ENCODE data around the gene SLC25A48. TPM values are rescaled to one million over a fixed set of nuclear protein-coding genes. Genes with fewer than 3 reads are reported as not detected.

The SLC25A48 gene
- total and polyA plus RNA-seq, 2 of the 4 experiments (the other 2 are of a cell fraction) = not detected

DNA sequence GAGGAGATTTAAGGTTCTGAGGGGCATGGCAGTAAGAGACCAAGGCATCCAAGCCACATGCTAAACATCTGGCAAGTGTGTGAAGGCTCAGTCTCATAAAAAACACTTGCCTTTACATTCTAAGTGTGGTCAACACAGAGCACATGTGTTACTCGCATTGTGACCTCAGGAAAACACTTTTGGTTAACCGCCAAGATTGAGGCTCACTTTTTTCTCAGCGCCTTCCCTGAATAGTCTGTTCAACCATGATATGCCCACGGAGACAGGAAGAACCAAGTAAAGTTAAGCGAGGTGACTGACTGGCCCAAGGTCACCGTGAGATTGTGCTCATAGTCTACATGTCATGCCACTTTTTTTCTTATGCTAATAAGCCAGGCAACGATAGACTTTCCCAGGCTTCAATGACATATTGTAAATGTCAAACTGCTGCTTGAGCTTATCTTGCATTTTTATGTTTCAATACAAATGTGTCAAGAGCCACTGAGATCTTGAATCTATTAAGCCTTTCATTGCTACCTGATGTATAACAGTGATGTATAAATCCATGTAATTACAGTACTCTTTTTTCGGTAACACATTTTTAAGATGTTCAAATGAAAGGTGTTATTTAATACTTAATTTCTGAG lies 82.3 kb downstream of the SLC25A48 start:
- H3K4me3 ChIP-seq (ENCODE audit: insufficient read depth, low read depth, low read length) = no peak overlapping the region
- H3K36me3 ChIP-seq (ENCODE audit: control insufficient read depth, insufficient read depth, low read length) = no peaks in the 10 kb centered on the region
- H3K23ac ChIP-seq (ENCODE audit: low read depth, low read length) = no peak overlapping the region
- H3K79me1 ChIP-seq (ENCODE audit: low read depth in 1 of 2, low read length in 2 of 2) = no peaks in the 10 kb centered on the region
- H3K56ac ChIP-seq (ENCODE audit: extremely low read depth, insufficient read depth, low read length) = no peak overlapping the region
- H2BK120ac ChIP-seq (ENCODE audit: low read depth, low read length) = no peak overlapping the region
- no peak overlapping the region for H2BK5ac ChIP-seq (ENCODE audit: low read depth, low read length, poor library complexity, severe bottlenecking)
- no TSS peak for BruUV-seq (replicated peaks)
- no peak overlapping the region for H3K14ac ChIP-seq (replicated peaks; ENCODE audit: low read depth, low read length)
- no peak overlapping the region for H2BK20ac ChIP-seq (ENCODE audit: low read depth, low read length)
- 76% methylated on average over 3 of the region's 8 CpGs; no CpG with 5 or more reads in 1 of the 2 experiments for whole genome bisulfite sequencing, 2 experiments (ENCODE audit: extremely low coverage in 2 of 2, insufficient read length in 1 of 2)
- TF ChIP-seq CHD1 (IDR thresholded peaks at IDR 0.05; ENCODE audit: low read depth, low read length) (no peak), USF2 (IDR thresholded peaks at IDR 0.05; ENCODE audit: low read depth, low read length) (no peak), BHLHE40 (IDR thresholded peaks at IDR 0.05; ENCODE audit: low read depth, low read length) (no peak), POLR2A (IDR thresholded peaks at IDR 0.05; ENCODE audit: low read depth, low read length) (no peak), CTCF (conservative IDR thresholded peaks at IDR 0.05; ENCODE audit: low read depth, low read length) (no peak), RFX5 (IDR thresholded peaks at IDR 0.05; ENCODE audit: low read depth, low read length) (no peak), RCOR1 (IDR thresholded peaks at IDR 0.05; ENCODE audit: insufficient replicate concordance, low read length) (no peak), MAFK (IDR thresholded peaks at IDR 0.05; ENCODE audit: low read depth, low read length) (no peak), MXI1 (IDR thresholded peaks at IDR 0.05; ENCODE audit: borderline replicate concordance, low read depth, low read length) (no peak), FOS (IDR thresholded peaks at IDR 0.05; ENCODE audit: low read depth, low read length) (no peak)
- TF ChIP-seq, protein P1, sequence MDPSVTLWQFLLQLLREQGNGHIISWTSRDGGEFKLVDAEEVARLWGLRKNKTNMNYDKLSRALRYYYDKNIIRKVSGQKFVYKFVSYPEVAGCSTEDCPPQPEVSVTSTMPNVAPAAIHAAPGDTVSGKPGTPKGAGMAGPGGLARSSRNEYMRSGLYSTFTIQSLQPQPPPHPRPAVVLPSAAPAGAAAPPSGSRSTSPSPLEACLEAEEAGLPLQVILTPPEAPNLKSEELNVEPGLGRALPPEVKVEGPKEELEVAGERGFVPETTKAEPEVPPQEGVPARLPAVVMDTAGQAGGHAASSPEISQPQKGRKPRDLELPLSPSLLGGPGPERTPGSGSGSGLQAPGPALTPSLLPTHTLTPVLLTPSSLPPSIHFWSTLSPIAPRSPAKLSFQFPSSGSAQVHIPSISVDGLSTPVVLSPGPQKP (IDR thresholded peaks at IDR 0.05; ENCODE audit: borderline replicate concordance, low read depth, low read length) = no peak
- in situ Hi-C loops (cut with MboI; ENCODE audit: low sequenced_read_pairs) (no loop called here), intact Hi-C loops (cut with micrococcal nuclease) (no loop called here), dilution Hi-C loops (cut with HindIII; ENCODE audit: low sequenced_read_pairs, unreplicated experiment) (no loop called here)
- no peak overlapping the region for H4K8ac ChIP-seq (ENCODE audit: low read depth in 2 of 2, low read length in 2 of 2)
- no peak overlapping the region for H3K4ac ChIP-seq (ENCODE audit: low read depth, low read length)
- H3K9me3 ChIP-seq (ENCODE audit: control insufficient read depth, insufficient read depth, low read length) = no peaks in the 10 kb centered on the region
- no peak overlapping the region for H2AK5ac ChIP-seq (ENCODE audit: low read depth, low read length)
- ATAC-seq (ENCODE audit: low read depth) (no peak), DNase-seq (no peak)
- H4K20me1 ChIP-seq (ENCODE audit: insufficient read depth, low read length) = no peaks in the 10 kb centered on the region
- H3K27ac ChIP-seq (ENCODE audit: insufficient read depth, low read length) = no peak overlapping the region
- H3K18ac ChIP-seq (ENCODE audit: low read depth, low read length) = no peak overlapping the region
- no peaks in the 10 kb centered on the region for H3K4me1 ChIP-seq (ENCODE audit: control insufficient read depth, insufficient read depth, low read length)
- no peak overlapping the region for H3K9ac ChIP-seq (ENCODE audit: low read depth, low read length)
- no peak overlapping the region for H2AK9ac ChIP-seq (replicated peaks; ENCODE audit: low read depth, low read length, poor library complexity)
- H3K27me3 ChIP-seq (ENCODE audit: control insufficient read depth, insufficient read depth, low read length) = peaks cover 24% of the 10 kb centered on the region
- H2AFZ ChIP-seq (replicated peaks; ENCODE audit: low read length, poor library complexity) = no peak overlapping the region
- no peak overlapping the region for H2BK15ac ChIP-seq (ENCODE audit: low read depth, low read length)
- POLR2A ChIA-PET (ENCODE audit: unreplicated experiment) = no interaction called here
- CTCF ChIA-PET = no interaction called here
- no peaks in the 10 kb centered on the region for H3K9me1 ChIP-seq (ENCODE audit: insufficient read depth, low read length)
- H3K4me2 ChIP-seq (ENCODE audit: low read depth, low read length) = no peak overlapping the region
- no peak overlapping the region for H4K91ac ChIP-seq (ENCODE audit: insufficient read depth, low read depth, low read length)
- H4K5ac ChIP-seq (ENCODE audit: low read depth, low read length) = no peak overlapping the region
